Neutrophil (primary cell): ENCODE data around the gene CHRNA7.

ENCODE experiments used
- H3K27ac ChIP-seq: fragments of 200-600 bp; sonication (generic); 2 replicates; pipeline ENCODE4 v1.5.1; 2016; ENCODE audit warnings: mild to moderate bottlenecking, moderate library complexity
- H3K27me3 ChIP-seq: fragments of 200-600 bp; sonication (generic); 2 replicates; pipeline ENCODE4 v1.6.0; 2016; ENCODE audit warnings: mild to moderate bottlenecking
- H3K36me3 ChIP-seq: fragments of 200-600 bp; sonication (generic); 2 replicates; pipeline ENCODE4 v1.5.1; 2017
- H3K4me1 ChIP-seq, 2 experiments: fragments of 200-600 bp in 1 of 2; sonication (generic) in 1 of 2; 1 replicate in 1 of 2; 2 replicates in 1 of 2; pipeline versions ENCODE4 v1.5.1 to v1.6.1; 2013 to 2016; ENCODE audit warnings: low read depth in 1 of 2, low read length in 1 of 2, mild to moderate bottlenecking in 1 of 2, moderate library complexity in 1 of 2; ENCODE audit not compliant: control insufficient read depth in 1 of 2, insufficient read depth in 1 of 2
- H3K4me3 ChIP-seq, 2 experiments: fragments of 200-600 bp in 1 of 2; sonication (generic) in 1 of 2; 1 replicate in 1 of 2; 2 replicates in 1 of 2; pipeline ENCODE4 v1.5.1; 2013 to 2016; ENCODE audit warnings: low read depth in 1 of 2, low read length in 1 of 2, mild to moderate bottlenecking in 1 of 2, moderate library complexity in 1 of 2
- H3K9me3 ChIP-seq: fragments of 200-600 bp; sonication (generic); 2 replicates; pipeline ENCODE4 v1.5.1; 2016
- CTCF ChIP-seq: fragments of 200-600 bp; sonication (generic); IDR thresholded peaks from 2 replicates; pipeline ENCODE4 v1.5.1; 2016; ENCODE audit warnings: antibody characterized with exemption

Gene CHRNA7

GRCh38 chr15:32098033-32098432, 67.7 kb downstream of the CHRNA7 start:
- no peak for TF ChIP-seq CTCF
- Histone ChIP-seq H3K27me3 (peaks cover 5% of the 10 kb centered on the region), H3K27ac (no peak overlapping the region), H3K4me1 (no peaks in the 10 kb centered on the region), H3K9me3 (no peaks in the 10 kb centered on the region), H3K4me3 (no peak overlapping the region), H3K36me3 (no peaks in the 10 kb centered on the region)

- no peak for TF ChIP-seq CTCF
- Histone ChIP-seq H3K36me3 (no peaks in the 10 kb centered on the region), H3K27ac (no peak overlapping the region), H3K9me3 (no peaks in the 10 kb centered on the region), H3K27me3 (peaks cover 5% of the 10 kb centered on the region), H3K4me3 (no peak overlapping the region), H3K4me1 (no peaks in the 10 kb centered on the region)
Measured at GRCh38 chr15:32099097-32099785, 68.9 kb downstream of the CHRNA7 start.

- H3K4me3 ChIP-seq = no peak overlapping the region
Measured at GRCh38 chr15:32099956-32100684, 69.8 kb downstream of the CHRNA7 start.

GRCh38 chr15:32104061-32104995, 74.0 kb downstream of the CHRNA7 start:
- no peak overlapping the region for H3K4me3 ChIP-seq
- H3K9me3 ChIP-seq = no peaks in the 10 kb centered on the region
- no peaks in the 10 kb centered on the region for H3K36me3 ChIP-seq
- peaks cover 22% of the 10 kb centered on the region for H3K27me3 ChIP-seq
- H3K4me1 ChIP-seq = no peaks in the 10 kb centered on the region
- no peak overlapping the region for H3K27ac ChIP-seq
- no peak for TF ChIP-seq CTCF

More at GRCh38 chr15:32099956-32100684, 69.8 kb downstream of the CHRNA7 start:
- Histone ChIP-seq H3K27me3 (peaks cover 7% of the 10 kb centered on the region), H3K27ac (no peak overlapping the region), H3K36me3 (no peaks in the 10 kb centered on the region), H3K9me3 (no peaks in the 10 kb centered on the region), H3K4me1 (no peaks in the 10 kb centered on the region)
- no peak for TF ChIP-seq CTCF
